OCI-LY1 (cell line): Measurements from ENCODE around the gene ACADL.

ENCODE experiments used
- H2AFZ ChIP-seq: fragments of 200-600 bp; sonication (generic), shearing (Covaris generic); 2 replicates; pipeline ENCODE4 v1.6.0; 2014; ENCODE audit warnings: antibody characterized with exemption, mild to moderate bottlenecking, low read length
- H3F3A ChIP-seq: fragments of 200-600 bp; sonication (generic), shearing (Covaris generic); 2 replicates; pipeline ENCODE4 v1.6.0; 2014; ENCODE audit warnings: mild to moderate bottlenecking, antibody characterized with exemption, low read length, moderate library complexity; ENCODE audit not compliant: insufficient read depth
- H3K27ac ChIP-seq: fragments of 200-600 bp; sonication (generic); 2 replicates; pipeline ENCODE4 v1.5.1; 2014; ENCODE audit warnings: low read length, mixed run types, mild to moderate bottlenecking, low read depth; ENCODE audit not compliant: poor library complexity, severe bottlenecking
- H3K27me3 ChIP-seq: fragments of 200-600 bp; sonication (generic); 2 replicates; pipeline ENCODE4 v1.6.0; 2014; ENCODE audit warnings: antibody characterized with exemption, mild to moderate bottlenecking, low read length, moderate library complexity; ENCODE audit not compliant: insufficient read depth
- H3K36me3 ChIP-seq: fragments of 200-600 bp; sonication (generic); 2 replicates; pipeline ENCODE4 v1.6.1; 2014; ENCODE audit warnings: mild to moderate bottlenecking, antibody characterized with exemption, low read length, moderate library complexity, mixed read lengths; ENCODE audit not compliant: insufficient read depth
- H3K4me1 ChIP-seq: fragments of 200-600 bp; sonication (generic); 2 replicates; pipeline ENCODE4 v1.5.1; 2014; ENCODE audit warnings: mild to moderate bottlenecking, low read length, moderate library complexity; ENCODE audit not compliant: insufficient read depth, severe bottlenecking
- H3K4me2 ChIP-seq: fragments of 200-600 bp; sonication (generic), shearing (Covaris generic); 2 replicates; pipeline ENCODE4 v1.6.1; 2014; ENCODE audit warnings: low read length
- H3K4me3 ChIP-seq: fragments of 200-600 bp; sonication (generic); 2 replicates; pipeline ENCODE4 v1.5.1; 2014; ENCODE audit warnings: low read length, low read depth, mild to moderate bottlenecking, mixed read lengths; ENCODE audit not compliant: poor library complexity, severe bottlenecking
- H3K79me2 ChIP-seq: fragments of 200-600 bp; shearing (Covaris generic); 2 replicates; pipeline ENCODE4 v1.6.1; 2016; ENCODE audit warnings: mixed run types, low read length, mixed read lengths; ENCODE audit not compliant: insufficient read depth
- H3K9ac ChIP-seq: fragments of 200-600 bp; sonication (generic), shearing (Covaris generic); 2 replicates; pipeline ENCODE4 v1.6.1; 2014; ENCODE audit warnings: mild to moderate bottlenecking, low read length, mixed read lengths
- H3K9me2 ChIP-seq: fragments of 200-600 bp; sonication (generic), shearing (Covaris generic); 2 replicates; pipeline ENCODE4 v1.6.1; 2014; ENCODE audit warnings: low read depth, mild to moderate bottlenecking, low read length, mixed read lengths
- H3K9me3 ChIP-seq: fragments of 200-600 bp; shearing (Covaris generic); 2 replicates; pipeline ENCODE4 v1.6.1; 2014; ENCODE audit warnings: low read length, mixed read lengths
- H4K20me1 ChIP-seq: fragments of 200-600 bp; sonication (generic), shearing (Covaris generic); 2 replicates; pipeline ENCODE4 v1.6.0; 2016; ENCODE audit warnings: mild to moderate bottlenecking, low read length; ENCODE audit not compliant: insufficient read depth
- EZH2 ChIP-seq: fragments of 200-600 bp; sonication (generic), shearing (Covaris generic); IDR thresholded peaks from 2 replicates; pipeline ENCODE4 v1.8.0; 2017; ENCODE audit warnings: borderline replicate concordance, mixed run types, mild to moderate bottlenecking, antibody characterized with exemption, low read length, moderate library complexity, mixed read lengths
- TF ChIP-seq, protein P1 (sequence below): fragments of 200-600 bp; sonication (generic), shearing (Covaris generic); IDR thresholded peaks from 2 replicates; pipeline ENCODE4 v1.5.1; 2017; ENCODE audit warnings: mild to moderate bottlenecking, antibody characterized with exemption, low read length, moderate library complexity, mixed read lengths

Gene ACADL

GRCh38 chr2:210263841-210264240, 38.6 kb upstream of the ACADL start:
- Histone ChIP-seq H3K4me1 (no peaks in the 10 kb centered on the region), H3K4me2 (no peak overlapping the region), H3K27me3 (0 out of 2 replicates have a peak, but pooled peaks cover 2% of the 10 kb centered on the region), H3K27ac (no peak overlapping the region), H3K9ac (no peak overlapping the region), H3K36me3 (no peaks in the 10 kb centered on the region), H3F3A (no peaks in the 10 kb centered on the region), H3K79me2 (no peaks in the 10 kb centered on the region), H4K20me1 (no peaks in the 10 kb centered on the region), H3K9me2 (no peaks in the 10 kb centered on the region), H2AFZ (no peak overlapping the region), H3K4me3 (no peak overlapping the region), H3K9me3 (no peaks in the 10 kb centered on the region)
- no peak for TF ChIP-seq EZH2
- TF ChIP-seq, protein P1, sequence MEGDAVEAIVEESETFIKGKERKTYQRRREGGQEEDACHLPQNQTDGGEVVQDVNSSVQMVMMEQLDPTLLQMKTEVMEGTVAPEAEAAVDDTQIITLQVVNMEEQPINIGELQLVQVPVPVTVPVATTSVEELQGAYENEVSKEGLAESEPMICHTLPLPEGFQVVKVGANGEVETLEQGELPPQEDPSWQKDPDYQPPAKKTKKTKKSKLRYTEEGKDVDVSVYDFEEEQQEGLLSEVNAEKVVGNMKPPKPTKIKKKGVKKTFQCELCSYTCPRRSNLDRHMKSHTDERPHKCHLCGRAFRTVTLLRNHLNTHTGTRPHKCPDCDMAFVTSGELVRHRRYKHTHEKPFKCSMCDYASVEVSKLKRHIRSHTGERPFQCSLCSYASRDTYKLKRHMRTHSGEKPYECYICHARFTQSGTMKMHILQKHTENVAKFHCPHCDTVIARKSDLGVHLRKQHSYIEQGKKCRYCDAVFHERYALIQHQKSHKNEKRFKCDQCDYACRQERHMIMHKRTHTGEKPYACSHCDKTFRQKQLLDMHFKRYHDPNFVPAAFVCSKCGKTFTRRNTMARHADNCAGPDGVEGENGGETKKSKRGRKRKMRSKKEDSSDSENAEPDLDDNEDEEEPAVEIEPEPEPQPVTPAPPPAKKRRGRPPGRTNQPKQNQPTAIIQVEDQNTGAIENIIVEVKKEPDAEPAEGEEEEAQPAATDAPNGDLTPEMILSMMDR, result no peak

DNA sequence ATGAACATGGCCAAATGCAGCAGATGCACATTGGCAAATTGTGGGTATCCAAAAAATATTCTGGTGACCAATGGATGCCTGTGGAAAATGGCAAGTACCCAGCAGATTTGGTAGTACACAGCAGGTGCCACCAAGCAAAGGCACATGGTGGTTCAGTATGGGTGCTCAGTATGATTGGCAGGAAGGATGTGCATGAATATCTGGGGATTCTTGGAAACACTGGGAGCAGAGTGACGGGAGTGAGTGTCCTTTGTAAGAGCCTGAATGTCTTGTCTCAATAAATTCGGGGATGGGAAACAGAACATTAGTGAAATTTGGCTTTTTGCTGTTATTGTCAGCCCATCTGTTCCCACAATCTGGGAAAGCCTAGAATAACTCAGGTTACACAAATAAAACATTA, 36.8 kb upstream of the ACADL start:
- Histone ChIP-seq H3K27ac (no peak overlapping the region), H4K20me1 (no peaks in the 10 kb centered on the region), H3K27me3 (0 out of 2 replicates have a peak, but pooled peaks cover 2% of the 10 kb centered on the region), H3K9ac (no peak overlapping the region), H3K36me3 (no peaks in the 10 kb centered on the region), H3K4me2 (no peak overlapping the region), H3K9me3 (no peaks in the 10 kb centered on the region), H3K9me2 (no peaks in the 10 kb centered on the region), H2AFZ (no peak overlapping the region), H3F3A (no peaks in the 10 kb centered on the region), H3K79me2 (no peaks in the 10 kb centered on the region), H3K4me1 (no peaks in the 10 kb centered on the region), H3K4me3 (no peak overlapping the region)
- TF ChIP-seq EZH2, result no peak

GRCh38 chr2:210259687-210260086, 34.4 kb upstream of the ACADL start:
- H3K9me3 ChIP-seq, result no peaks in the 10 kb centered on the region
- H3K4me1 ChIP-seq, result no peaks in the 10 kb centered on the region
- no peaks in the 10 kb centered on the region for H3K9me2 ChIP-seq
- no peak overlapping the region for H3K9ac ChIP-seq
- no peak overlapping the region for H2AFZ ChIP-seq
- TF ChIP-seq, protein P1, result no peak
- TF ChIP-seq EZH2, result no peak
- H3K79me2 ChIP-seq, result no peaks in the 10 kb centered on the region
- H3F3A ChIP-seq, result no peaks in the 10 kb centered on the region
- H3K27ac ChIP-seq, result no peak overlapping the region
- no peaks in the 10 kb centered on the region for H3K36me3 ChIP-seq
- H4K20me1 ChIP-seq, result no peaks in the 10 kb centered on the region
- H3K27me3 ChIP-seq, result 0 out of 2 replicates have a peak, but pooled peaks cover 2% of the 10 kb centered on the region
- H3K4me2 ChIP-seq, result no peak overlapping the region
- no peak overlapping the region for H3K4me3 ChIP-seq
